ACC112 (cell line): ENCODE data around the gene ZNF460.
A peak's percentile ranks its signal among the peaks of the same experiment; 100 is the strongest.

Experiments used
- H2AFZ ChIP-seq: fragments of 200-600 bp; sonication (generic); one replicate; pipeline ENCODE4 v1.6.0; 2017; ENCODE audit warnings: antibody characterized with exemption, low read length; ENCODE audit not compliant: unreplicated experiment
- H3K27ac ChIP-seq: fragments of 200-600 bp; sonication (generic); 2 replicates; pipeline ENCODE4 v1.5.1; 2014; ENCODE audit warnings: low read depth, mild to moderate bottlenecking, antibody characterized with exemption, low read length, moderate library complexity
- H3K27me3 ChIP-seq: fragments of 200-600 bp; sonication (generic); 2 replicates; pipeline ENCODE4 v1.6.1; 2014; ENCODE audit warnings: mild to moderate bottlenecking, antibody characterized with exemption, low read length, moderate library complexity, mixed read lengths; ENCODE audit not compliant: insufficient read depth
- H3K36me3 ChIP-seq: fragments of 200-600 bp; sonication (generic); 2 replicates; pipeline ENCODE4 v1.6.1; 2016; ENCODE audit warnings: mild to moderate bottlenecking, antibody characterized with exemption, low read length, moderate library complexity, mixed read lengths; ENCODE audit not compliant: insufficient read depth
- H3K4me1 ChIP-seq: fragments of 200-600 bp; sonication (generic); one replicate; pipeline ENCODE4 v1.6.1; 2016; ENCODE audit warnings: low read length, mixed read lengths; ENCODE audit not compliant: insufficient read depth, unreplicated experiment, control insufficient read depth
- H3K4me3 ChIP-seq: fragments of 200-600 bp; sonication (generic); 2 replicates; pipeline ENCODE4 v1.5.1; 2014; ENCODE audit warnings: mild to moderate bottlenecking, low read depth, low read length
- H3K79me2 ChIP-seq: fragments of 200-600 bp; sonication (generic); one replicate; pipeline ENCODE4 v1.6.0; 2016; ENCODE audit warnings: low read length; ENCODE audit not compliant: control insufficient read depth, unreplicated experiment, insufficient read depth

Gene ZNF460

GRCh38 chr19:57308514-57308913 is 28.2 kb downstream of the ZNF460 start:
- no peaks in the 10 kb centered on the region for H3K79me2 ChIP-seq
- H3K4me1 ChIP-seq = no peaks in the 10 kb centered on the region
- H3K4me3 ChIP-seq = no peak overlapping the region
- no peaks in the 10 kb centered on the region for H3K27me3 ChIP-seq
- no peak overlapping the region for H2AFZ ChIP-seq
- no peak overlapping the region for H3K27ac ChIP-seq
- no peaks in the 10 kb centered on the region for H3K36me3 ChIP-seq

GRCh38 chr19:57310792-57311191 is 30.5 kb downstream of the ZNF460 start:
- Histone ChIP-seq H2AFZ (no peak overlapping the region), H3K27ac (no peak overlapping the region), H3K4me1 (no peaks in the 10 kb centered on the region), H3K27me3 (peaks cover 11% of the 10 kb centered on the region; the same call in 1 of the 2 replicates), H3K36me3 (no peaks in the 10 kb centered on the region), H3K4me3 (no peak overlapping the region), H3K79me2 (no peaks in the 10 kb centered on the region)

DNA sequence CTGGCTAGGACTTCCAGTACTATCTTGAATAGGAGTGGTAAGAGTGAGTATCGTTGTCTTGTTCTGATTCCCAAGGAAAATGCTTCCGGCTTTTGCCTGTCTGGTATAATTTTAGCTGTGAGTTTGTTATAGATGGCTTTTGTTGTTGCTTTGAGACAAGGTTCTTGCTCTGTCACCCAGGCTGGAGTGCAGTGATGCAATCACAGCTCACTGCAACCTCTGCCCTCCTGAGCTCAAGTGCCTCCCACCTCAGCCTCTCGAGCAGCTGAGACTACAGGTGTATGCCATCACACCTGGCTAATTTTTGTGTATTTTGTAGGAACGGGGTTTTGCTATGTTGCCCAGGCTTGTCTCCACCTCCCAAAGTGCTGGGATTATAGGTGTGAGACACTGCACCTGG is 33.9 kb downstream of the ZNF460 start:
- Histone ChIP-seq H3K79me2 (no peaks in the 10 kb centered on the region), H3K36me3 (no peaks in the 10 kb centered on the region), H3K27me3 (peaks cover 21% of the 10 kb centered on the region), H3K4me3 (no peak overlapping the region), H3K27ac (no peak overlapping the region), H3K4me1 (no peaks in the 10 kb centered on the region), H2AFZ (no peak overlapping the region)

DNA sequence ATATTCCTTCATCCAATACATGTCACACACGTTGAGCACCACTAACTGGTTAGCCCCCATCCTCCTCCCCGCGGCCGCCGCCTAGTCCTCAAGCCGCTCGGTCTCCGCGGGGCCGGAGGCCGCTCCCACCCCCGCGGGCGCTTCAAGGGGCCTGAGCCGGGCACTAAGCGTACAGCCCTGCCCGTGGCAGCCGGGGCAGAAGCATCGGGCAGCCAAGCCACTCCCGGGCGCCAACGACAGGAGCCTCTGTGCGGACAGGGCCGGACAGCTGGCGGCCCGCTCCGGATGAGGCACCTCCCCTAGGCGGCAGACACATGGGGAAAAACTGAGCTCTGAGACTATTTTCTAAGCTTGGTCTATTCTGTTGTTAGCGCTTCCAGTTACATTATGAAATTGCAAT is 37.2 kb downstream of the ZNF460 start:
- H3K4me3 ChIP-seq = peak overlapping the region; percentile 63
- no peak overlapping the region for H2AFZ ChIP-seq
- peaks cover 21% of the 10 kb centered on the region for H3K27me3 ChIP-seq
- H3K79me2 ChIP-seq = peaks cover 17% of the 10 kb centered on the region
- peaks cover 12% of the 10 kb centered on the region for H3K4me1 ChIP-seq
- H3K27ac ChIP-seq = no peak overlapping the region
- H3K36me3 ChIP-seq = no peaks in the 10 kb centered on the region

GRCh38 chr19:57319869-57320179 is 39.5 kb downstream of the ZNF460 start:
- H3K27me3 ChIP-seq = peaks cover 19% of the 10 kb centered on the region
- H3K36me3 ChIP-seq = no peaks in the 10 kb centered on the region; the same call in 1 of the 2 replicates
- peak overlapping the region; percentile 83 for H2AFZ ChIP-seq
- H3K79me2 ChIP-seq = peaks cover 24% of the 10 kb centered on the region
- H3K27ac ChIP-seq = peak overlapping the region; percentile 21; the same call in 1 of the 2 replicates
- H3K4me3 ChIP-seq = peak overlapping the region; percentile 94
- H3K4me1 ChIP-seq = peaks cover 12% of the 10 kb centered on the region

- H3K79me2 ChIP-seq = peaks cover 24% of the 10 kb centered on the region
- H3K36me3 ChIP-seq = no peaks in the 10 kb centered on the region; the same call in 1 of the 2 replicates
- H2AFZ ChIP-seq = peak within 1 kb of the TSS; percentile 83
- peak within 1 kb of the TSS; percentile 94 for H3K4me3 ChIP-seq
- peaks cover 12% of the 10 kb centered on the region for H3K4me1 ChIP-seq
- peak within 1 kb of the TSS; percentile 49; the same call in 1 of the 2 replicates for H3K27ac ChIP-seq
- H3K27me3 ChIP-seq = peaks cover 13% of the 10 kb centered on the region
Observed at GRCh38 chr19:57320180-57321084, 40.1 kb downstream of the ZNF460 start, which contains the start of gene ZNF543. ZNF543 (plus strand) TSS chr19:57320472; CDS start chr19:57320854, 382 bp downstream.

DNA sequence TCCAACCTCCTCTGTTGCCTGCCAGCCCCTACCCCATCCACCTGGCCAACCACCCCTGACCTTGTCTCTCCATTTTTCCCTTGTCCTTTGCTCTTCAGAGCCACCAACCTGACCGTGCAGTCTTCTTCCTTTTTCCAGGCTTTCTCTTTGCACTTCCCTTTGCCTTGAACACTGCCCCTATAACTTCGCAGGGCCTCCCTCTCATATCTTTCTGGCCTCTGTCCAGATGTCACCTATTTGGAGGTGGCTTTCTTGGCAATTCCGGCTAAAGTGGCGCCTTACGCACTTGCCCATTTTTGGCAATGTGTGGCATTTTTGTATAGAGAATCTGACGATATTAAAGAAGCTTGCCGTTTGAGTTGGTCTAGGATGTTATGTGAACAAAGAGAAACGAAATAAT is 40.8 kb downstream of the ZNF460 start:
- Histone ChIP-seq H3K79me2 (peaks cover 24% of the 10 kb centered on the region), H3K27me3 (peaks cover 6% of the 10 kb centered on the region), H2AFZ (no peak overlapping the region), H3K36me3 (no peaks in the 10 kb centered on the region; the same call in 1 of the 2 replicates), H3K4me3 (peak overlapping the region; percentile 94), H3K27ac (no peak overlapping the region), H3K4me1 (peaks cover 12% of the 10 kb centered on the region)

DNA sequence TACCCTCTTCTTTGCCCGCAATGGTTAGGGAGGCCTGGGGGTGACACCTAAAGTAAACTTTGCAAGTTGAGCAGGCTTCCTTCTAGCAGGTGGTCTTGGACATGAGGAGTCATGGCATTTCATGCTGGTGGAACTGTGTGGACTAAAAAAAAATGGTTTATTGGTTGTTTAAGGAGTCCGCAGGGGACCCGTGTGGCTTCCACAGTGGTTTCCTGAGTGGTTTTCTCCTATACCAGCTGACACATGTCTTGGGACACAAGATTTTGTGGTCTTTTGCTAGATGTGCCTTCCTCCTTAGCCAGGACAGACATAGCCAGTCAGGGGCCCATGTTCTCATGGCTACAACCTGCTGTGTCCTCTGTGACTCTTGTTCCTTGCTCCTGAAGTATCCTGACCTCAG is 41.5 kb downstream of the ZNF460 start:
- Histone ChIP-seq H2AFZ (no peak overlapping the region), H3K27me3 (no peaks in the 10 kb centered on the region; the same call in 1 of the 2 replicates), H3K4me3 (peak overlapping the region; percentile 94), H3K36me3 (no peaks in the 10 kb centered on the region; the same call in 1 of the 2 replicates), H3K79me2 (peaks cover 24% of the 10 kb centered on the region), H3K27ac (no peak overlapping the region), H3K4me1 (peaks cover 12% of the 10 kb centered on the region)

GRCh38 chr19:57324992-57325391 is 44.7 kb downstream of the ZNF460 start:
- no peak overlapping the region for H2AFZ ChIP-seq
- no peaks in the 10 kb centered on the region for H3K27me3 ChIP-seq
- H3K36me3 ChIP-seq = peaks cover 13% of the 10 kb centered on the region
- peaks cover 12% of the 10 kb centered on the region for H3K4me1 ChIP-seq
- H3K79me2 ChIP-seq = peaks cover 24% of the 10 kb centered on the region
- H3K27ac ChIP-seq = no peak overlapping the region
- no peak overlapping the region for H3K4me3 ChIP-seq

GRCh38 chr19:57327993-57328392 is 47.7 kb downstream of the ZNF460 start:
- H2AFZ ChIP-seq = no peak overlapping the region
- H3K27me3 ChIP-seq = no peaks in the 10 kb centered on the region
- no peak overlapping the region for H3K27ac ChIP-seq
- H3K36me3 ChIP-seq = peaks cover 13% of the 10 kb centered on the region
- peaks cover 3% of the 10 kb centered on the region for H3K79me2 ChIP-seq
- H3K4me3 ChIP-seq = no peak overlapping the region
- no peaks in the 10 kb centered on the region for H3K4me1 ChIP-seq

GRCh38 chr19:57334191-57334590 is 53.9 kb downstream of the ZNF460 start:
- no peaks in the 10 kb centered on the region for H3K4me1 ChIP-seq
- H3K27me3 ChIP-seq = no peaks in the 10 kb centered on the region

More at GRCh38 chr19:57334191-57334590, 53.9 kb downstream of the ZNF460 start:
- H3K27ac ChIP-seq = no peak overlapping the region
- no peaks in the 10 kb centered on the region for H3K79me2 ChIP-seq
- no peak overlapping the region for H3K4me3 ChIP-seq
- peaks cover under 1% of the 10 kb centered on the region; the same call in 1 of the 2 replicates for H3K36me3 ChIP-seq
- H2AFZ ChIP-seq = no peak overlapping the region
